HT-29 (cell line): ENCODE data around the gene MIGA2. TPM values are rescaled to one million over a fixed set of nuclear protein-coding genes. Genes with fewer than 3 reads are reported as not detected.
"Not testable (repeated sequence)": the region's sequence is repeated elsewhere in the genome, so short reads cannot be mapped to it uniquely, and the experiment has no call there.

Source experiments
- DNase-seq: peaks from one replicate; pipeline ENCODE4 v3.0.0-alpha.2; 2015; ENCODE audit warnings: low spot score
- total RNA-seq: library from RNA; depleted of rRNA; stranded (reverse); fragments of >200 nt; shearing (Covaris generic); gene quantifications from 2 replicates; pipeline ENCODE4 v1.2.3, GENCODE V29; 2014; rRNA removed

The MIGA2 gene
- total RNA-seq = 64.8 and 66.6 TPM in 2 replicates

GRCh38 chr9:129036241-129036922 is at the start of gene MIGA2:
Gene MIGA2 (plus strand): TSS chr9:129036626. CDS start chr9:129040595, 3,969 bp downstream.
- peak; percentile 98 for DNase-seq

DNA sequence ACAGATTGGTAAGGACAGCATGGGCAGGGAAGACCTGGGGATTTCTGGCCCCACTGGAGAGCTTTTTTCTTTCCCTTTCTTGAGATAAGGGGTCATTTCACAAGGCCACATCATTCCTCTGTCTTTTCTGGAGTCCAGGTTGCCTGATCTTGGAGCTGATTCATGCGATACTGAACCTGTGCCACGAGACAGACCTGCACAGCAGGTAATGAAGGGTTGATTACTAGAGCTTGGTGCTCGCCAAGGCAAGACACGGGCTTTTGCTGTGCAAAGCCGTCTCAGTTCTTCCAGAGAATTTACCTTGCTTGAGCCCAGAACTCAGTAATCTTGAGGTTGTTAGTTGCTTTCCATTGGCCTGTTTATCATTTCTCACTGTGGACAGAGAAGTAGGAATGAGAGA is 49.8 kb upstream of the MIGA2 start:
- no peak for DNase-seq

DNA sequence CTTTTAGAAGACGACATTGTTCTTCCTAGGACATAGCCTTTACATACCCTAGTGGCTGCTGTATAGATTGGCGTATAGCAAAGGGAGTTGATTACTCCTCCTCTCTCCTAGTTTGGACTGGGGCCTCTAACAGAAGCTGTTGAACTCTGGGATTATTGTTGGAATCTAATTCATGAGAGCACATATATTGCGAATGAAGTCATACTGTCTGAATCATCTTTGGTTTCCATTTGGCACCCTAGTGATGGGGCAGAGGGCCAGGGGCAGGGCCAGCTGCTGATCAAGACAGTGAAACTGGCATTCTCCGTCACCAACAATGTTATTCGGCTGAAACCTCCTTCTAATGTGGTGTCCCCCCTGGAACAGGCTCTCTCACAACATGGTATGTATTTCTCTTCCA is 48.6 kb upstream of the MIGA2 start:
- no peak for DNase-seq

DNA sequence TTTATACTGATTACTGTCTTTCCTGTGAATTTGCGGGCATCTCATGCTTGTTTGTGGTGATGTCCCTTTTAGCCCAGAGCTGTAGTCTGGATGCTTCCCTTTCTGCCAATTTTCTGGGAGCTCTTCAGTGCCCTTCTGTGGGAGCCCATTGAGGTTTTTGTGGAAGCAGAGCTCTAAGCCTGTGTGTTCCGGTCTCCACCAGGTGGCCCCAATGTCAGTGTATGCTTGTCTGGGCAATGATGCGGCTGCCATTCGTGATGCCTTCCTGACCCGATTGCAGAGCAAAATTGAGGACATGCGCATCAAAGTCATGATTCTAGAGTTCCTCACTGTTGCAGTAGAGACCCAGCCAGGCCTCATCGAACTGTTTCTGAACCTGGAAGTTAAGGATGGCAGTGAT is 43.4 kb upstream of the MIGA2 start:
- peak; percentile 44 for DNase-seq

DNA sequence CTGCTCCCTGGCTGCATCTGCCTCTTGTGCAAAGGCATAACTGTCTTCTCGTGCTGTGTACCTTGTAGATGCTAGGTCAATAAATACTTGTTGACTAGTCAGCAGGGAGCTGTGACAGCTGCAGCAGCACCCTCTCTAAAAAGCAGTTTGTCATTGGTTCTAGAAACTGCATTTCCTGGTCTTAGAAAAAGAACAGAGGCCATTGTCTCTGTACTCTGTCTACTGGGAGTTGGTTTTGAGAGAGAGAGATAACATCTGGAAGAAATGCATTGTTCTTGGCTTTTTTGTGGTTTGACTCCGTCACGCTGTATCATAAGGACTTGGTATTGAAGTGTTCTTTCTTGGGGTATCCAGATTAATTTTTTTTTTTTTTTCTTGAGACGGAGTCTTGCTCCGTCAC is 40.6 kb upstream of the MIGA2 start:
- DNase-seq = no peak

DNA sequence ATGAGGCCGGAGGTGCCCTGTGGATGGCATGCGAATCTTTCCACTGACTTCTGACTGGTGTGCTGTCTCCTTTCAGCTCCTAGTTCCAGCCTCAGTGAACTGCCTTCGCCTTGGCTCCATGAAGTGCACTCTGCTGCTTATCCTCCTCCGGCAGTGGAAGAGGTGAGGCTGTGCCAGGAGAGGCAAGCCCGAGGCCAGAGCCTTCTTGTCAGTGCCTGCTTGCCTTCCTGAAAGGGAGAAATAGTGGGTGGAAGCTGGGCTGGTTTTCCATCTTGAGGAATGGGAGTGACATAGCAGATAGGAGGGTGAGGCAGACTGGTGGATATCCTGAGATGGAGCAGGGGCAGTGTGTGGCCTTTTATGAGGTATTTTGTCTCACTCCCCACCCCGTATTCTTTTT is 38.0 kb upstream of the MIGA2 start:
- no peak for DNase-seq

DNA sequence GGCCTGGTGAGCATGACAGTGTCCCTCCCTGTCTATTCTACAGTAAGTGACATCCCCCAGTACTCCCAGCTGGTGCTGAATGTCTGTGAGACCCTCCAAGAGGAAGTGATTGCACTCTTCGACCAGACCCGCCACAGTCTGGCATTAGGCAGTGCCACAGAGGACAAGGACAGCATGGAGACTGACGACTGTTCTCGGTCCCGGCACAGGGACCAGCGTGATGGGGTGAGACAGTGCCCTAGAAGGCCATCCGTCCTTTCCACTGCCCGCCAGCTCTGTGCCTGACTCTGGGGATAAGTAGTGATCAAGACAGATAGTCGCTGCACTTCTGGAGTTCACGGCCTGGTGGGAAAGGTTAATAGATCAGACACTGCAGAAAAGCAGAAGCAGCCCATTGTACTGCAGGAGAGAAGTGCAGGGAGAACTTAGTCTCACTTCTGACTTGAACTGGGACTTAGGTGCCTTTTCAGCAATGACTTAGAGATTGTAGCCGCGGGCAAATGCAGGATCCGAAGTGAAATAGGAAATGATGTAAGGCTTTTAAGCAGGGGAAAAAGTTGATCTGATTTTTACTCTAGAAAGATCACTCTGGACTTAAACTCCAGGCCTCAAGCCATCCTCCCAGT is 36.7 kb upstream of the MIGA2 start:
- no peak for DNase-seq

DNA sequence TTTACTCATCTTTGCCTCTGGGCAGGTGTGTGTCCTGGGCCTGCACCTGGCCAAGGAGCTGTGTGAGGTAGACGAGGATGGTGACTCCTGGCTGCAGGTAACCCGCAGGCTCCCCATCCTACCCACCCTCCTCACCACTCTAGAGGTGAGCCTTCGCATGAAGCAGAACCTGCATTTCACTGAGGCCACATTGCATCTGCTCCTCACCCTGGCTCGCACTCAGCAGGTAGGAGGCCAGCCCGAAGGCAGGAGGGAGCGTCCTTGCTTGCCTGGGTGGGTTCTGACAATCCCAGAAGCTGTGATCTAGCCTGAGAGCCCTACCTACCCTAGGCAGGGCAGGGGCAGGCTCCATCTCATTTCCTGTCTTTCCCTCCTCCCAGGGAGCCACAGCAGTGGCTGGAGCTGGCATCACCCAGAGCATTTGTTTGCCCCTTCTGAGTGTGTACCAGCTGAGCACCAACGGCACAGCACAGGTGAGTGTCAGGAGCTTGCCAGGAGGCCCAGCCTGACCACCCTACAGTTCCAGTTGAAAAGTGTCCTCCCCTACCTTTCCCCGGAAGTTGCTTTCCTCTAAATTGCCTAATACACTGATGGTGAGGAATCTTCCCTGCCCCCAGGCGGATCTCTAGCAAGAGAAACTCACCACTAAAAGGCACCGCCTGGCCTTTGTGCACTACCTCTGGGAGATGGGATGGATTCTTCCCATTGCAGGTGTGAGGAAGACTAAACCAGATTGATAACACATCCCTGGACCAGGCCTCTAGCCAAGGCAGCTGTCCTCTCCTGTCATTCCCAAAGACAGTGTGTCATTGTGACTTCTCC is 34.7 kb upstream of the MIGA2 start:
- DNase-seq = no peak

DNA sequence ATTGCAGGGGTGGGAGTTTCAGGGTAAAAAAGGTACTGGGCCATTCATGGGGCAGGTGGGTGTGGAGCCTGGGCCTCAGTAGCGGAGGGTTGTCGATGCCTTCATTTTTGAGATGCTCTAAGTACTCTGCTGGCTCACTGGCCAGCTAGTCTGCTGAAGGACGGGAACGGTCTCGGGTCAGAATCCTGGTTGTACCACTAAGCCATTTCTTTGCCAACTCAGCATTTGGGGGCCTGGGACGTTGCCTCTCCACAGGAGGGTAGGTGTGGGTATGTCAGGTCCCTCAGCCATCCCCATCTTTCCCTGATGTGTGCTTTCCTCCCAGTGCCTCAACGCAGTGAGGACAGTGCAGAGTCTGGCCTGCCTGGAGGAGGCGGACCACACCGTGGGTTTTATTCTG is 33.4 kb upstream of the MIGA2 start:
- DNase-seq = no peak

DNA sequence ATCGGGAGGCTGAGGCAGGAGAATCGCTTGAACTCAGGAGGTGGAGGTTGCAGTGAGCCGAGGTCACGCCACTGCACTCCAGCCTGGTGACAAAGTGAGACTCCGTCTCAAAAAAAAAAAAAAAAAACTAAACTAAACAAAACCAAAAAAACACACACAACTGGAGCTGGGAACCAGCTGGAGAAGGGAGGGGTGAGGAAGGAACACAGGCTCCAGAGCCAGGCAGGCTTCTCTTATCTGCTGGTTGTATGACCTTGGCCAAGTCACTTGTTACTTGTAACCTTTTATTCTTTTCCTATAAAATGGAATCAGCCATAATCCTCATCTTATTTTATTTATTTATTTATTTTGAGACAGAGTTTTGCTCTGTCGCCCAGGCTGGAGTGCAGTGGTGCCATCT is 32.3 kb upstream of the MIGA2 start:
- not testable (repeated sequence) for DNase-seq

- no peak for DNase-seq
Measured at GRCh38 chr9:129005336-129005997, 31.0 kb upstream of the MIGA2 start.

DNA sequence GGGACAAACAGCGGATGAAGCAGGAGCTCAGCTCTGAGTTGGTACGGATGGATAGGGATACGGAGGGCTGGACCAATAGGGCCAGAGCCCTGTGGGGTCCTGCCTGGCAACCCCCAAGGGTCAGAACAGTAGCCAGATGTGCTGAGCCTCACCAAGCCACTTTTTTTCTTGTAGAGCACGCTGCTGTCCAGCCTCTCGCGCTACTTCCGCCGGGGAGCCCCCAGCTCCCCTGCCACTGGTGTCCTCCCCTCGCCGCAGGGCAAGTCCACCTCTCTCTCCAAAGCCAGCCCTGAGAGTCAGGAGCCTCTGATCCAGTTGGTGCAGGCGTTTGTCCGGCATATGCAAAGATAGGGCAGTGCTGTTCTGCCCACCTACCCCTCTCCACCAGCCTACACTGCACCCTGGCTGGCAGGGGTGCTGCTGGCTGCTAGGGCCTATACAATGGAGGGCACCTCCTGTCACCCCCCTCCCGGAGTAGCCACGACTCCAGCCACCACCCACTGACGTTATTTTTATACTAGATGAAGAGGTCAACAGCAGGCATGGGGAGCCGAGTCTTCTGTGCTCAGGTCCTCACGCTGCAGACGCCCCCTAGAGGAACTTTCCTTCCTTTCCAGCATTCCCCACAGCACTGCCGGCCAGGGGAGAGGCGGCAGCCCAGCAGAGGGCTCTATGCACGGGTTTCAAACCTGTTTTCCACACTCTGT is 29.9 kb upstream of the MIGA2 start:
- DNase-seq = peak; percentile 76

DNA sequence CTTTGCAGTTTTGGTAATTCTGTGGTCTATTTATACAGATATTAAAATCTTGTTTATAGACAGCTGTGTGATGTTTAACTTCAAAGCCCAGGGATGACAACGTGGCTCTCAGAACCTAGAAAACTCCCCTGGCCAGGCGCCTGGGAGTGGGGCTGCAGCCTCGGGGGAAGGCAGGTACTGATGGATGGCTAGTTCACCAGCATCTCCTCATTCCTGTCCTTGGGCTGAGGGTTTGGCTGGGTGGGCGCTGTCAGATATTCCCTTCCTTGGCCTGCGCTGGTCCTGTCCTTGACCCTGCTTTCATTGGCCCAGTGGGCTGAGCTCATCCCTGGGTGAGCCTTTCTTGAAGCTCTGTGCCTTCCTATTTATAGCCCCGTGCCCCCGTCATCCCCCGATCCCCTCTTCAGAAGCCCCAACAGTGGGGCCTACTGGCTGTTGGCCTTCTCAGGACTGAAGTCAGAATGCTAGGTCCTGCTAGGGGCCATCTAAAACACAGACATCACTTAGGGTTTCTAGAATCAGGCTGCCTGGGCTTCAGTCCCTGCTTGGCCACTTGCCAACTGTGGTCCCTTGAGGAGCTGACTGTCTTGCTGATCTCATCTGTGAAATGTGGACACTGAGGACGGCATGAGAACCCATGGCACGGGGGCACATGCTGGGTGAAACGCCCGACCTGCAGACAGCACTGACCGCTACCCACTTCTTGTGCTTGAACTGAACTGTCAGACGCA is 29.2 kb upstream of the MIGA2 start:
- DNase-seq = no peak

DNA sequence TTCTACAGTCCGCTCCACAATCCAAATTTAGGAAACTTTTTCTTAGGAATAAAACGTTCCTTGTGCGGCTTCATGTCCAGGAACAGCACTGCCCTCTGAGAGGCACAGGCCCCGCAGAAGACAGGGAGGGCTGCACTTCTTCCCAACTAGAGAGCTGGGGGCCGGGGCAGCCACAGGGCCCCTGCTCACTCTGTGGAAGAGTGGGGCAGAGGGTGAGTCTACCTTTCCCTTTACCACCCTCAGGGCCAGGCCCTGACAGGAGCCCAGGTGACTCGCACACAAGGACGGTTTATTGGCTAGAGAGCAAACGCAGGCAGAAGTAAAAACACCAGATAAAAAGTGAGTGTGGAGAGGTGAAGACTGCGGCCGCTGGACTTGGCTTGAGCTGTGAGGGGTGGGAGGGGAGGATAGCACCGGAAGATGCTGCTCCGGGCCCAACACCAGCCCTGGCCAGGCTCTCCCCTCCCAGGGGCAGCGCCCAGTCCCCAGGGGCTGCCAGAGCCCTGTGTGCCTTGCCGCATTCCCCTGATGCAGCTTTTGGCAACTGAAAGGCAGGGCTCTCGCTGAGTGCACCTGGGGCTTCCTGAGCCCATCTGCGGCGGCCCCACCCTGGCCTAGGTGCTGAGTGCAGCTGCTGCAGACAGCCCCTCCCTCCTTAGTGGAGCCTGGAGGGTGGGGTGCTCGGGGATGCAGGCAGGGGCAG is 28.5 kb upstream of the MIGA2 start:
- no peak for DNase-seq

GRCh38 chr9:129008469-129008965 is 27.9 kb upstream of the MIGA2 start:
- DNase-seq = no peak

GRCh38 chr9:129008986-129009583 is 27.3 kb upstream of the MIGA2 start:
- DNase-seq = no peak

GRCh38 chr9:129009584-129010141 is 26.8 kb upstream of the MIGA2 start:
- DNase-seq = no peak

GRCh38 chr9:129010267-129010975 is 26.0 kb upstream of the MIGA2 start:
- no peak for DNase-seq
